Stimulated activated CD8-positive, alpha-beta memory T cell treated with anti-CD3 and anti-CD28 coated beads, Interleukin-12 subunit alpha, Interleukin-12 subunit beta, amount 100 ng/mL, for 1 hour (primary cell): ENCODE results near the gene CBX5.
A peak's percentile ranks its signal among the peaks of the same experiment; 100 is the strongest.
"Not testable (repeated sequence)": the region's sequence is repeated elsewhere in the genome, so short reads cannot be mapped to it uniquely, and the experiment has no call there.

ENCODE experiments used
- DNase-seq: peaks from one replicate; pipeline ENCODE4 v3.0.0-alpha.2; 2020; ENCODE audit warnings: low read depth

The CBX5 gene

GRCh38 chr12:54197431-54197909 is 82.5 kb downstream of the CBX5 start:
- no peak for DNase-seq

- DNase-seq = no peak
These were observed 82.9 kb downstream of the CBX5 start for GRCh38 chr12:54197010-54197409.

- no peak for DNase-seq
These were observed 83.5 kb downstream of the CBX5 start for GRCh38 chr12:54196396-54196795.

- no peak for DNase-seq
These were observed 84.1 kb downstream of the CBX5 start for GRCh38 chr12:54195737-54196347.

GRCh38 chr12:54195080-54195736 is 84.7 kb downstream of the CBX5 start:
- no peak for DNase-seq

GRCh38 chr12:54194611-54195010 is 85.3 kb downstream of the CBX5 start:
- not testable (repeated sequence) for DNase-seq

- DNase-seq = no peak
These were observed 86.5 kb downstream of the CBX5 start for GRCh38 chr12:54193434-54193833.

- peak; percentile 49 for DNase-seq
These were observed 88.3 kb downstream of the CBX5 start for GRCh38 chr12:54191550-54192022.

GRCh38 chr12:54191126-54191525 is 88.8 kb downstream of the CBX5 start:
- DNase-seq = no peak

- DNase-seq = no peak
These were observed 90.8 kb downstream of the CBX5 start for GRCh38 chr12:54189198-54189539.

- DNase-seq = no peak
These were observed 92.8 kb downstream of the CBX5 start for GRCh38 chr12:54187075-54187474.

- no peak for DNase-seq
These were observed 94.0 kb downstream of the CBX5 start for GRCh38 chr12:54185919-54186318.

- not testable (repeated sequence) for DNase-seq
These were observed 94.6 kb downstream of the CBX5 start for GRCh38 chr12:54185297-54185696.

- DNase-seq = no peak
These were observed 95.7 kb downstream of the CBX5 start for GRCh38 chr12:54184024-54184805.

GRCh38 chr12:54182981-54183380 is 96.9 kb downstream of the CBX5 start:
- no peak for DNase-seq

- DNase-seq = no peak
These were observed 97.8 kb downstream of the CBX5 start for GRCh38 chr12:54182086-54182485.
